Endothelial cell of umbilical vein (primary cell): ENCODE measurements around the gene GSTO2.

Source experiments
- POLR2A ChIP-seq: IDR thresholded peaks from 2 replicates; pipeline ENCODE4 v1.6.1; 2012; ENCODE audit warnings: low read depth, mild to moderate bottlenecking, control low read depth, low read length
- TF ChIP-seq, protein P1 (sequence below), 2 donors: IDR thresholded peaks; 1 replicate in 1 of 2; 2 replicates in 1 of 2; pipeline ENCODE4 v1.5.1; 2011; ENCODE audit warnings: low read length in 2 of 2, mild to moderate bottlenecking in 2 of 2, moderate library complexity in 2 of 2, control low read depth in 1 of 2, inconsistent platforms in 1 of 2, low read depth in 1 of 2; ENCODE audit not compliant: insufficient read depth in 1 of 2; ENCODE audit errors: extremely low read depth in 1 of 2

- TF ChIP-seq, protein P1, sequence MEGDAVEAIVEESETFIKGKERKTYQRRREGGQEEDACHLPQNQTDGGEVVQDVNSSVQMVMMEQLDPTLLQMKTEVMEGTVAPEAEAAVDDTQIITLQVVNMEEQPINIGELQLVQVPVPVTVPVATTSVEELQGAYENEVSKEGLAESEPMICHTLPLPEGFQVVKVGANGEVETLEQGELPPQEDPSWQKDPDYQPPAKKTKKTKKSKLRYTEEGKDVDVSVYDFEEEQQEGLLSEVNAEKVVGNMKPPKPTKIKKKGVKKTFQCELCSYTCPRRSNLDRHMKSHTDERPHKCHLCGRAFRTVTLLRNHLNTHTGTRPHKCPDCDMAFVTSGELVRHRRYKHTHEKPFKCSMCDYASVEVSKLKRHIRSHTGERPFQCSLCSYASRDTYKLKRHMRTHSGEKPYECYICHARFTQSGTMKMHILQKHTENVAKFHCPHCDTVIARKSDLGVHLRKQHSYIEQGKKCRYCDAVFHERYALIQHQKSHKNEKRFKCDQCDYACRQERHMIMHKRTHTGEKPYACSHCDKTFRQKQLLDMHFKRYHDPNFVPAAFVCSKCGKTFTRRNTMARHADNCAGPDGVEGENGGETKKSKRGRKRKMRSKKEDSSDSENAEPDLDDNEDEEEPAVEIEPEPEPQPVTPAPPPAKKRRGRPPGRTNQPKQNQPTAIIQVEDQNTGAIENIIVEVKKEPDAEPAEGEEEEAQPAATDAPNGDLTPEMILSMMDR (IDR thresholded peaks at IDR 0.05; ENCODE audit: extremely low read depth in 1 of 2, insufficient read depth in 1 of 2, low read depth in 1 of 2, low read length in 2 of 2), result no peak
- TF ChIP-seq POLR2A, result no peak
Measured at GRCh38 chr10:104329735-104330134, 60.8 kb downstream of the GSTO2 start.
